Stimulated activated CD4-positive, alpha-beta T cell treated with anti-CD3 and anti-CD28 coated beads, Interleukin-1b, Interleukin-23, amount 100 ng/mL, for 24 hours (primary cell): ENCODE measurements around the gene LIAS.
"Not testable (repeated sequence)": the region's sequence is repeated elsewhere in the genome, so short reads cannot be mapped to it uniquely, and the experiment has no call there.

Experiments used
- DNase-seq, 4 experiments: peaks; one replicate each; pipeline ENCODE4 v3.0.0-alpha.2; 2020; ENCODE audit warnings: low read depth in 4 of 4, low spot score in 1 of 4

Gene LIAS

GRCh38 chr4:39452860-39453587 lies 5.8 kb upstream of the LIAS start:
- DNase-seq, result no peak

DNA sequence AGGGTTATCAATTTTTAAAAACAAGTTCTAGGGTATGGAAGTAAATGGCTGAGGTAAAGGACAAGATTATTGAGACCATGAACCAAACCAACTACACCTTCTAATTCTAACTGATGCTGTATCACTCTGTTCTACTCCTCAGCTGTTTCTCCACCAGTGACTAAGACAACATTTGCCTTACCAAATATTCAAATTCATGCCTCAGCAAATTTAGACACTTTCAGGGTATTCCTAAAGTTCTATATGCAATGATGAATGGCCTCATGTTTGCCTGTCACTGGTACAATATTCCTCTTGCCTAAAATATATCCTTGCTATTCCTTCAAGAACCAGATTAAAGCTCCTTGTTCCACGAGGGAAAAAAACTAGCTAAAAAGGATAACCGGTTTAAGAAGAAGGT lies 5.1 kb upstream of the LIAS start:
- no peak for DNase-seq

GRCh38 chr4:39455486-39455885 lies 3.4 kb upstream of the LIAS start:
- no peak for DNase-seq

- DNase-seq, result no peak
Observed at GRCh38 chr4:39456946-39457763, 1.7 kb upstream of the LIAS start.

DNA sequence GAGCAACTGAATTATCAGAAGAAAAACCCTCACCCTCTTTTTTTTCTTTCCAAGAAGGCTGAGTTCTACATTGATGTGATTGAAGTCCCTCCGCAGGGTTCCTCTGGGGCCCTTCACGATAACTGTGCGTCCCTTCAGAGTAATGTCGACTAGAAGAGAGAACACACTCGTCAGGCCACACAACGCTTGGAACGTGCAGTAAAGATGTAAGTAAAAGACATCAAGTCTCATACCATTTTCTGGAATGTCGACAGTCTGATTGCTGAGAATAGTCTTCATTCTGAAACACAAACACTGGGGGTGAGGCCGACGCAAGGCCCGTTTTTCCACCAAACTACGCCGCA lies 723 bp upstream of the LIAS start:
- not testable (repeated sequence) for DNase-seq

DNA sequence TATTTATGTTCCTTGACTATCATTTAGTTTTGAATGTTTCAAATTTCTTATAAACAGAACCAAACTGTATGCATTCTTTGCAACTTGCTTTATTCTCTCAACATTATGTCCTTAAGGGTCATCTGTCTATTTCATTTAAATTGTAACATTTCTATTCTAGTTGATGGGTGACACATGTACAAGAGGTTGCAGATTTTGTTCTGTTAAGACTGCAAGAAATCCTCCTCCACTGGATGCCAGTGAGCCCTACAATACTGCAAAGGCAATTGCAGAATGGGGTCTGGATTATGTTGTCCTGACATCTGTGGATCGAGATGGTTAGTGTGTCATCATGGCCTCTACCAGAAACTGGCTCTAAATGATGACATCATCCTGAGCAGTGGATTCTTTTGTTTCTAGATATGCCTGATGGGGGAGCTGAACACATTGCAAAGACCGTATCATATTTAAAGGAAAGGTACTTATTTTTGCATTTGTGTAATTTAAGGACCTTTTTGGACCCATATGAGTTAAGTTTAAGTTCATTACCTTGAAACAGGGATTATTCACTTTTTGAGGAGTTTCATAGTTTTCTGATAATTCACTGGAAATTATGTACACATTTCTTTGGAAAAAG lies 6.1 kb downstream of the LIAS start:
- no peak for DNase-seq

DNA sequence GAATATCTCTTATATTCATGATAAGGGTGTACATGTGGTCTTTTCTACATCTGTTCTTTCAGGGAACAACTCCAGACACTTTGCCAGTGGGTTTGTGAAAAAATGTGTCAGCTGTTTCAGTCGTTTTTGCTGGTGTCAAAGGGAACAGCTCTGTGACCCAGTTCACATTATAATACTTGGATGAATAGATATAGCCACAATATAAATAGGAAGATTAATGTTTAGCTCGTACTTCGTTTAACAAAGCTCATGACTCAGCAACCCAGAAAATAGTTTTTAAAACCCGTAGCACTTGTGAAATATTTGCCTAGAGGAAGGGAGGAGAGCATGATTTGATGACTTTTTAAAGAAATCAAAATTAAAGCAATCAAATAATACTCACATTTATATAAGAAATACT lies 7.9 kb downstream of the LIAS start:
- no peak for DNase-seq

DNA sequence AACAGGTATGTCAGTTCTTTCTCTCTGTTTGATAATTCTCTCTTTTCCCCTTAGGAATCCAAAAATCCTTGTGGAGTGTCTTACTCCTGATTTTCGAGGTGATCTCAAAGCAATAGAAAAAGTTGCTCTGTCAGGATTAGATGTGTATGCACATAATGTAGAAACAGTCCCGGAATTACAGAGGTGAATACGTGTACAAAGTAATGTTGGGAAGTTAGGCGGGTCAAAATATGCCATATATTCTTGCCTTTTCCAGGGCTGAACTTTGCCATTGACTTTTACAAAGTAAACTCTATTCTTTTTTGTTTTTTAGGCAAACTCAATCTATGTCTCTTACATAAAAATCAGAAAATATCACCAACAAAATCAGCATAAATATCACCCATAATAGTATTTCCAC lies 8.6 kb downstream of the LIAS start:
- no peak for DNase-seq

- no peak for DNase-seq
Observed at GRCh38 chr4:39469429-39470077, 10.7 kb downstream of the LIAS start.

DNA sequence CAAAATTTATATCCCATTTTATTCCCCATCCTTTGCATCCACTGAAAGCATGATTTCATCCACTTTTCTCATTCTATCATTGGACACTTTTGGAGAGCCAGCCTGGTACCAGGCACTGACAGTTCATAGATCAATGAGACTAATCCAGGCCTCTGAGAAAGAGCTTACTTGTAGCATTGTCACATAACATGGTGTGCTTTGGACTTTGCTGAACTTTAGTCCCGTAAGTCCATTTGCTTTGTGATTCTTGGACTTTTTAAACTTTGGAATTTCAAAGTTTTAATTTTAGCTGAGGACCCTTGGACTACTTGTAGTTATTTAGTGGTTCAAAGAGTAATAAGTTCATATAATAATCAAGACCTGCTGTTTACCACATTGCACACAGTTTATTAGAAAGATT lies 11.5 kb downstream of the LIAS start:
- no peak for DNase-seq

GRCh38 chr4:39472396-39472795 lies 13.5 kb downstream of the LIAS start:
- DNase-seq, result no peak

DNA sequence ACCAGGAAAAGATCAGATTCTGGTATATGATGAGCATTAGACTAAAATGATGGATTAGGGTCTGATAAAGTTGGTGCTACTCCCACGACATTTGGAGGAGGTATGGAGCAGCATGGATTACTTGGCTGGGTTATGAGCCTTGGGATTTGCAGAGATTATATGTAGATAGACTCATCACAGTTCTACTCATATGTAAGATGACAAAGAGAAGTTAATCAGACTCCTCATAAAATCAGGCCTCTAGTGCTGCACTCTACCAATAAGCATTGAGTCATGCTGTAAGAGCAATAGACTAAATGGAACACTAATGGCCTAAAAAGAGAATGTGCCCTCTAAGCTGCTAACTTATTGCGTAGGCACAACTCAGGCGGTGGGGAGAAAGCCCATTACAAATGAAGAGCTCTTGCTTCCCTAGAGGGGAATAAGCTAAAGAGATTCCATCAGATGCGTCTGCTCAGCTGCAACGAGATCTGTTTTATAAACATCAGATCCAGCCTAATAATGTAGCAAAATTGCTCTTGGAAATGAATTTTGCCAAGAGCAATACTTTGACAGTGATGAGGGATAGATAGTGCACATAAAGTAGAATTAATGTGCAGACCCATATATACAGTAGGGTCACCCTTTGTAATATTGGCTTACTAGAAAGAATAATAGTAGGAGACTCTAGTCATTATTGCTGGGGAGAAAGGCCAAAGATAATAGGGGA lies 17.5 kb downstream of the LIAS start:
- no peak for DNase-seq

DNA sequence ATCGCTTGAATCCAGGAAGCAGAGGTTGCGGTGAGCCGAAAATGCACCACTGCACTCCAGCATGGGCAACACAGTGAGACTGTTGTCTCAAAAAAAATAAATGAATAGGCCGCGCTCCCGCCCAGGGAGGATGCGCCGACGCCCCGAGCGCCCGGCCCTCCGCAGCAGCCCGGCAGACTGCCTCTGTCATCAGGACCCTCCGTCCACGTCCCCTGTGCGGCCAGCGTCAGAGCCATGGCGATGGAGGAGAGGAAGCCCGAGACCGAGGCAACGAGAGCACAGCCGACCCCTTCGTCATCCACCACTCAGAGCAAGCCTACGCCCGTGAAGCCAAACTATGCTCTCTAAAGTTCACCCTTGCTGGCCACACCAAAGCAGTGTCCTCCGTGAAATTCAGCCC lies 21.4 kb downstream of the LIAS start:
- DNase-seq, result no peak

DNA sequence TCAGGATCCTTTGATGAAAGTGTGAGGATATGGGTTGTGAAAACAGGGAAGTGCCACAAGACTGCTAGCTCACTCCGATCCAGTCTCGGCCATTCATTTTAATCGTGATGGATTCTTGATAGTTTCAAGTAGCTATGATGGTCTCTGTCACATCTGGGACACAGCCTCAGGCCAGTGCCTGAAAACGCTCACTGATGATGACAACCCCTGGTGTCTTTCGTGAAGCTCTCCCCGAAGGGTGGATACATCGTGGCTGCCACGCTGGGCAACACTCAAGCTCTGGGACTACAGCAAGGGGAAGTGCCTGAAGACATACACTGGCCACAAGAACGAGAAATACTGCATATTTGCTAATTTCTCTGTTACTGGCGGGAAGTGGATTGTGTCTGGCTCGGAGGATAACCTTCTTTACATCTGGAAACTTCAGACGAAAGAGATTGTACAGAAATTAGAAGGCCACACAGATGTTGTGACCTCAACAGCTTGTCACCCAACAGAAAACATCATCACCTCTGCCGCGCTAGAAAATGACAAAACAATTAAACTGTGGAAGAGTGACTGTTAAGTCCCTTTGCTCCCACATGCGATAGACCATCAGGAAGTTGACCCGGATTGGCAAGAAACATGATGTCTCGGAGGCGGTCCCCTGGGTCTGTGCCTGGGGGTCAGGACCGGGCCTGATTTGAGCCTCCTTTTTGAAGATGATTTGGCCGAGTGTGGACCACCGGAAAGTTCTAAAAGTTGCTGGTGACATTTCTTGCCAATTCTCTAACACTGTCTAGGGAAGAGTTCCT lies 22.2 kb downstream of the LIAS start:
- DNase-seq, result no peak

- DNase-seq, result no peak
Observed at GRCh38 chr4:39484582-39485272, 25.9 kb downstream of the LIAS start.

- no peak for DNase-seq
Observed at GRCh38 chr4:39486221-39486804, 27.5 kb downstream of the LIAS start.

GRCh38 chr4:39490322-39490721 lies 31.5 kb downstream of the LIAS start:
- no peak for DNase-seq

GRCh38 chr4:39494354-39494753 lies 35.5 kb downstream of the LIAS start:
- DNase-seq, result no peak

DNA sequence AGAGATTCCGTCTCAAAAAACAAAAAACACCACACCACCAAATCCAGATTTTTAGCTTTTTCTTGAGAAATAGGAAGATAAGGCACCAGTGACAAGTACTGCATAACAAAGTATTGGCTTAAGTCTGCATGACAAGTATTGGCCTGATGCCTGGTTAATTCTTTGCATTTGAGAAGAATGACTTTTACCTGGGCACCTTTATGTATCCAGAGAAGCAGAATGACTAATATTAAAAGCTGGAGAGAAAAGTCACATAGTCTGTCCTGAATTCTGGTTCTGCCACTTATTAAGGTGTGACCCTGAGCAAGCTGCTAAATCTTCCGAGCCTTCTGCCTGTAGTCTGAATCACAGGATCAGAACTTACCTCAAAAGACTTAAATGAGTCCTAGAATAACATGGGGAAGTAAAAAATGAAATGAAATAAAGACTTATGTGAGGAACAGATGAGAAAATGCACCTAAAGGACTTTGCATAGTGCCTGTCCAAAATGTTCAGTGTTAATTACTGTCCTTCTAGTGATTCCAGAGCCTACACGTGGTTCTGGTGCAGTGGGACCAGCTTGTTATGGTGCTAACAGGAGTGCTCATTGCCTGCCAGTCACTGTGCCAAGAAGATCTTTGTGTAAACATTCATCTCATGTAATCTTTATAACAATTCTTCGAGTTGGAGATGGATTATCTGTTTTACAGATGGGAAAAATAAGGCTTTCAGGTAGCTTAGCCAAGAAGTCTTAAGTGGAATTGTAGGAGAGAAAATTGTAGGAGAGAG lies 36.8 kb downstream of the LIAS start:
- no peak for DNase-seq
